OCI-LY7 (cell line): ENCODE results near the gene CECR2. TPM values are rescaled to one million over a fixed set of nuclear protein-coding genes. Genes with fewer than 3 reads are reported as not detected.

Experiments used
- BruUV-seq: library from RNA; stranded (reverse); fragments of 400-500 nt; replicated peaks from 2 replicates; lab custom pipeline; 2021; lab: Mats Ljungman, UMichigan
- CTCF ChIA-PET: fragments of 300-600 bp; sonication (Branson Sonifier 250); formaldehyde crosslinking; loops from one replicate; lab custom pipeline; 2022; ENCODE audit warnings: antibody characterized with exemption; ENCODE audit not compliant: unreplicated experiment; lab: Charles Lee
- POLR2A ChIA-PET: fragments of 300-600 bp; sonication (Branson Sonifier 250); formaldehyde crosslinking; loops from one replicate; lab custom pipeline; 2022; ENCODE audit warnings: antibody characterized with exemption; lab: Charles Lee
- DNase-seq: peaks from one replicate; pipeline ENCODE4 v3.0.0-alpha.2; 2015; ENCODE audit warnings: low spot score
- H2AFZ ChIP-seq: fragments of 200-600 bp; sonication (generic), shearing (Covaris generic); 2 replicates; pipeline ENCODE4 v1.6.1; 2014; ENCODE audit warnings: mild to moderate bottlenecking, antibody characterized with exemption, low read length, moderate library complexity
- H3K27ac ChIP-seq: fragments of 200-600 bp; sonication (generic); 2 replicates; pipeline ENCODE4 v1.5.1; 2014; ENCODE audit warnings: mixed run types, low read depth, mild to moderate bottlenecking, moderate library complexity, low read length, inconsistent platforms; ENCODE audit not compliant: poor library complexity, severe bottlenecking
- H3K36me3 ChIP-seq: fragments of 200-600 bp; sonication (generic); 2 replicates; pipeline ENCODE4 v1.6.1; 2014; ENCODE audit warnings: mild to moderate bottlenecking, antibody characterized with exemption, low read length, moderate library complexity, mixed read lengths; ENCODE audit not compliant: insufficient read depth
- H3K4me1 ChIP-seq: fragments of 200-600 bp; sonication (generic); 2 replicates; pipeline ENCODE4 v1.5.1; 2014; ENCODE audit warnings: mild to moderate bottlenecking, low read length; ENCODE audit not compliant: insufficient read depth, poor library complexity, severe bottlenecking
- H3K4me2 ChIP-seq: fragments of 200-600 bp; sonication (generic); 2 replicates; pipeline ENCODE4 v1.6.1; 2014; ENCODE audit warnings: mild to moderate bottlenecking, low read length
- H3K4me3 ChIP-seq: fragments of 200-600 bp; sonication (generic); 2 replicates; pipeline ENCODE4 v1.5.1; 2014; ENCODE audit warnings: mild to moderate bottlenecking, low read depth, low read length; ENCODE audit not compliant: poor library complexity, severe bottlenecking
- H3K79me2 ChIP-seq: fragments of 200-600 bp; sonication (generic); 2 replicates; pipeline ENCODE4 v1.6.1; 2016; ENCODE audit warnings: low read depth, mild to moderate bottlenecking, low read length, moderate library complexity, mixed read lengths; ENCODE audit not compliant: insufficient read depth
- H3K9me2 ChIP-seq: fragments of 200-600 bp; sonication (generic); 2 replicates; pipeline ENCODE4 v1.6.1; 2016; ENCODE audit warnings: mild to moderate bottlenecking, low read length, mixed read lengths; ENCODE audit not compliant: insufficient read depth
- H3K9me3 ChIP-seq: fragments of 200-600 bp; sonication (generic); 2 replicates; pipeline ENCODE4 v1.6.1; 2014; ENCODE audit warnings: mild to moderate bottlenecking, mixed run types, low read length, mixed read lengths
- H4K20me1 ChIP-seq: fragments of 200-600 bp; sonication (generic); 2 replicates; pipeline ENCODE4 v1.6.1; 2014; ENCODE audit warnings: mild to moderate bottlenecking, antibody characterized with exemption, low read length, moderate library complexity, mixed read lengths; ENCODE audit not compliant: insufficient read depth
- EZH2phosphoT487 ChIP-seq: fragments of 200-600 bp; sonication (generic); IDR thresholded peaks from 2 replicates; pipeline ENCODE4 v1.6.1; 2018; ENCODE audit warnings: low read depth, borderline replicate concordance, mild to moderate bottlenecking, mixed run types, antibody characterized with exemption, low read length, moderate library complexity, mixed read lengths
- intact Hi-C: fragments of 100-400 bp; cut with micrococcal nuclease; formaldehyde crosslinking; loops from one replicate; pipeline ENCODE4 v1.10.0; 2022; ENCODE audit not compliant: unreplicated experiment
- total RNA-seq, 2 experiments: library from RNA; depleted of rRNA in 1 of 2; stranded (reverse); fragments of >200 nt in 1 of 2; shearing (Covaris generic) in 1 of 2; gene quantifications; 2 replicates each; pipeline ENCODE4 v1.2.3, GENCODE V29; 2014 to 2022
- TF ChIP-seq, protein P1 (sequence below): fragments of 200-600 bp; sonication (generic); conservative IDR thresholded peaks from 2 replicates; pipeline ENCODE4 v1.5.1; 2014; ENCODE audit warnings: mild to moderate bottlenecking, antibody characterized with exemption, low read length, moderate library complexity, mixed read lengths

The CECR2 gene
- total RNA-seq, 2 experiments from 2014 or later: 0.09 to 0.53 TPM

DNA sequence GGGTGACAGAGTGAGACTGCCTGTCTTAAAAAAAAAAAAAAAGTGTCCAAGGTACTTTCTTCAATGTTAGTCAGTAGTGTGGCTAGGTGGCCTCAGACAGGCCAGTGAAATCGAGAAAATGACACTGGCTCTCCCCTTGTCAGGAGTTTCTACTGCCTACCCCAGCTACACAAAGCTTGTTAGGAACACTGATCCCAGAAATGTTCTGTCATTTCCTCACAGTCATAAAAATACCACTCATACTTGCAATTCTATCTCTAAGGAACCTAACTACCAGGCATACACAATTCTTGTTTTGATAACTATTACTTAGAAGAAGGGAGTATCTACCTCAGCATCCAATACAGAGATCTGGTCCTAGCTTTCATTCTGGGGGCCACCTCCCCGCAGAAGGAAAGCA lies 228.0 kb downstream of the CECR2 start:
- H3K9me2 ChIP-seq: no peaks in the 10 kb centered on the region
- no peak overlapping the region for H3K27ac ChIP-seq
- no peak overlapping the region for H2AFZ ChIP-seq
- peaks cover 36% of the 10 kb centered on the region for H3K4me1 ChIP-seq
- CTCF ChIA-PET: no interaction called here
- peaks cover 16% of the 10 kb centered on the region; the same call in 1 of the 2 replicates for H3K79me2 ChIP-seq
- TF ChIP-seq, protein P1, sequence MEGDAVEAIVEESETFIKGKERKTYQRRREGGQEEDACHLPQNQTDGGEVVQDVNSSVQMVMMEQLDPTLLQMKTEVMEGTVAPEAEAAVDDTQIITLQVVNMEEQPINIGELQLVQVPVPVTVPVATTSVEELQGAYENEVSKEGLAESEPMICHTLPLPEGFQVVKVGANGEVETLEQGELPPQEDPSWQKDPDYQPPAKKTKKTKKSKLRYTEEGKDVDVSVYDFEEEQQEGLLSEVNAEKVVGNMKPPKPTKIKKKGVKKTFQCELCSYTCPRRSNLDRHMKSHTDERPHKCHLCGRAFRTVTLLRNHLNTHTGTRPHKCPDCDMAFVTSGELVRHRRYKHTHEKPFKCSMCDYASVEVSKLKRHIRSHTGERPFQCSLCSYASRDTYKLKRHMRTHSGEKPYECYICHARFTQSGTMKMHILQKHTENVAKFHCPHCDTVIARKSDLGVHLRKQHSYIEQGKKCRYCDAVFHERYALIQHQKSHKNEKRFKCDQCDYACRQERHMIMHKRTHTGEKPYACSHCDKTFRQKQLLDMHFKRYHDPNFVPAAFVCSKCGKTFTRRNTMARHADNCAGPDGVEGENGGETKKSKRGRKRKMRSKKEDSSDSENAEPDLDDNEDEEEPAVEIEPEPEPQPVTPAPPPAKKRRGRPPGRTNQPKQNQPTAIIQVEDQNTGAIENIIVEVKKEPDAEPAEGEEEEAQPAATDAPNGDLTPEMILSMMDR: no peak
- TF ChIP-seq EZH2phosphoT487: no peak
- BruUV-seq: no TSS peak
- peaks cover 79% of the 10 kb centered on the region for H3K36me3 ChIP-seq
- H3K9me3 ChIP-seq: peaks cover 17% of the 10 kb centered on the region
- H4K20me1 ChIP-seq: no peaks in the 10 kb centered on the region
- DNase-seq: no peak
- intact Hi-C loops: no loop called here
- no peak overlapping the region for H3K4me2 ChIP-seq
- H3K4me3 ChIP-seq: no peak overlapping the region
- POLR2A ChIA-PET: no interaction called here

DNA sequence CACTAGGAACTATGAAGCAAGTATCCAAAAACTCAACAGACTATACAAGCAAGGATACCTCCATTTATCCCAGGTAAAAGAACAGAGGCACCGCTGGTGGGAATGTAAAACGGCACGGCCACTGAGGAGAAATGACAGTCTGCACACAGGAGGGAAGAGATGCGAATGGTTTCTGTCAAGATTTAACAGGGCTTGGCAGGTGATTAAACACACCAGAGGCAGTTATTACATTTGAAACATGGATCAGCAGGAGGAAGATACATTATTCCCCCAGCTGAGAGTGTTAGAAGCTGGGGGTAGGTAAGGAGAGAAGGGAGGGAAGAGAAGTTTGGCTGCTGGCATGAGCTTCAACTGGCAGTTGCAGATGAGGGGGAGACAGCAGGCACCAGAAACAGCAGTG lies 229.1 kb downstream of the CECR2 start:
- peaks cover 17% of the 10 kb centered on the region for H3K9me3 ChIP-seq
- peaks cover 11% of the 10 kb centered on the region; the same call in 1 of the 2 replicates for H3K79me2 ChIP-seq
- no peak overlapping the region for H3K27ac ChIP-seq
- POLR2A ChIA-PET: interaction anchor here (0.6 to 1.0 kb wide), 2 partner anchors 12 to 52 kb away, joined by 3 to 4 read pairs; no protein-coding TSS in a partner anchor
- H4K20me1 ChIP-seq: no peaks in the 10 kb centered on the region
- peaks cover 75% of the 10 kb centered on the region for H3K36me3 ChIP-seq
- CTCF ChIA-PET: no interaction called here
- intact Hi-C loops: no loop called here
- H3K9me2 ChIP-seq: no peaks in the 10 kb centered on the region
- DNase-seq: no peak
- no peak overlapping the region for H3K4me3 ChIP-seq
- H2AFZ ChIP-seq: no peak overlapping the region
- TF ChIP-seq, protein P1: no peak
- TF ChIP-seq EZH2phosphoT487: no peak
- peaks cover 25% of the 10 kb centered on the region for H3K4me1 ChIP-seq
- BruUV-seq: no TSS peak
- H3K4me2 ChIP-seq: no peak overlapping the region

DNA sequence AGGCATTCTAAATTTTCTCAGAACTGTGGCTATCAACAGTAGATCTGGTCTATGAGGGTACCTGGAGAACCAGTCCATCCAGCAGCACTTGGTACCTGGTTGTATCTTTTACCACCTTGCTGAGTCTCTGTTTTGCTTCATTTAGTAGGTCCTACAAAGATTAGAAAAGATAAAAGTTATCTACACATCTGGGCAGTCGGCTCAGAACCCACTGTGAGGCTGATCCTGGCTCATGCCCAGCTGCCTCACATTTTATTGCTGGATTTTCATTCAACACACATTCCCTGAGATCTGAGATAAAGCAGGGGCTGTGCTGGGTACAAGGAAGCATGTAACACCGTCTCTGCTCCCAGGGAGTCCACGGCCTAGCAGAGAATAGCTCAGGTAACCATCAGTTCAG lies 231.8 kb downstream of the CECR2 start:
- BruUV-seq: no TSS peak
- ChIA-PET CTCF (no interaction called here), POLR2A (interaction anchor here (0.6 kb wide), 2 partner anchors 32 to 454 kb away, joined by 3 to 10 read pairs; no protein-coding TSS in a partner anchor)
- Histone ChIP-seq H3K36me3 (peaks cover 71% of the 10 kb centered on the region), H3K9me2 (no peaks in the 10 kb centered on the region), H3K4me1 (peaks cover 2% of the 10 kb centered on the region), H3K4me2 (no peak overlapping the region), H3K4me3 (no peak overlapping the region), H4K20me1 (no peaks in the 10 kb centered on the region), H3K27ac (no peak overlapping the region), H3K9me3 (peaks cover 17% of the 10 kb centered on the region), H2AFZ (no peak overlapping the region), H3K79me2 (no peaks in the 10 kb centered on the region)
- intact Hi-C loops: no loop called here
- DNase-seq: no peak
- TF ChIP-seq EZH2phosphoT487: no peak
- TF ChIP-seq, protein P1: no peak
